Esophagus squamous epithelium (tissue), 5 donors: ENCODE measurements around the gene FGF14. TPM values are rescaled to one million over a fixed set of nuclear protein-coding genes. Genes with fewer than 3 reads are reported as not detected.
A peak's percentile ranks its signal among the peaks of the same experiment; 100 is the strongest.

Experiments used
- DNase-seq: peaks from one replicate; lab custom pipeline; 2025; lab: John Stamatoyannopoulos, UW
- H3K27ac ChIP-seq, 4 donors: fragments of 200-600 bp; sonication (generic); one replicate each; pipeline ENCODE4 v1.5.1; 2016 to 2019; ENCODE audit warnings: mild to moderate bottlenecking in 1 of 4
- H3K27me3 ChIP-seq, 4 donors: fragments of 200-600 bp; sonication (generic); 1 replicate in 3 of 4; 2 replicates in 1 of 4; pipeline versions ENCODE4 v1.5.1 to v1.6.0; 2017 to 2021; ENCODE audit warnings: antibody characterized with exemption in 1 of 4
- H3K36me3 ChIP-seq, 3 donors: fragments of 200-600 bp; sonication (generic); one replicate each; pipeline ENCODE4 v1.5.1; 2016 to 2019
- H3K4me1 ChIP-seq, 3 donors: fragments of 200-600 bp; sonication (generic); one replicate each; pipeline ENCODE4 v1.5.1; 2017 to 2019
- H3K4me3 ChIP-seq, 4 donors: fragments of 200-600 bp; sonication (generic); 1 replicate in 3 of 4; 2 replicates in 1 of 4; pipeline ENCODE4 v1.5.1; 2016 to 2019; ENCODE audit warnings: mild to moderate bottlenecking in 2 of 4, moderate library complexity in 1 of 4
- H3K9me3 ChIP-seq, 3 donors: fragments of 200-600 bp; sonication (generic); one replicate each; pipeline ENCODE4 v1.5.1; 2016 to 2019
- POLR2A ChIP-seq, 4 donors: fragments of 450-650 bp; IDR thresholded peaks; one replicate each; pipeline ENCODE4 v1.6.1; 2017; ENCODE audit warnings: antibody characterized with exemption in 4 of 4, mild to moderate bottlenecking in 4 of 4, moderate library complexity in 3 of 4
- WGBS, 2 donors: methylation state at CpG; one replicate each; pipeline ENCODE4 v1.1.5; 2018; 5-methylcytosine and 5-hydroxymethylcytosine counted together
- intact Hi-C: fragments of 100-400 bp; cut with DNase I; formaldehyde crosslinking; loops from one replicate; pipeline ENCODE4 v1.15.0; 2022
- total RNA-seq, 4 donors: library from RNA; depleted of rRNA; stranded (reverse); fragments of >200 nt; gene quantifications; one replicate each; pipeline ENCODE4 v1.1.0, GENCODE V29; 2016
- TF ChIP-seq, protein P1 (sequence below), 6 experiments: fragments of 450-650 bp in 4 of 6; fragments of 200-600 bp in 2 of 6; sonication (generic) in 2 of 6; IDR thresholded peaks; one replicate each; pipeline ENCODE4 v1.5.1; 2016 to 2019; ENCODE audit warnings: antibody characterized with exemption in 6 of 6, mild to moderate bottlenecking in 4 of 6, moderate library complexity in 4 of 6
- donor health status: DM: yes; HTN: yes; CAD: no.

The FGF14 gene
- total RNA-seq, 4 donors from 2014 or later, result 0.11 to 4.2 (median 1.0) TPM

DNA sequence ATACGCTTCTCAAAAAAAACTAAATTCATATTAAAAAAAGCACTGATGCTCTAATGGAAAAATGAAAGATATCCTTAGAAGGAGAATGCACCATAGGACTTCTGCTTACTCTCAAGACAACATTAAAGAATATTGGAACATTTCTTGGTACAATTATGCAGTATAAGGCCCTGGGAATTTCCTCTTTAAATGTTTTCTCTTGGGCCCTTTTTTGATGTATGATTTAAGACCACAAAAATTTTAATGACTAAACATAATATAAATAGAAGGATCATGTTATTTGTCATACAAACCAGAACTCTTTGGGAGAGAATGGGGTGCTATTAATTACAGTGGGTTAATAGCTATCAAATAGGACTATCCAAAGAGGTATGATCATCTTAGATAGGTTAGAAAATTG, 403.7 kb downstream of the FGF14 start:
- DNase-seq, result no peak
- Histone ChIP-seq H3K27me3 (no peaks in the 10 kb centered on the region), H3K4me3 (no peak overlapping the region), H3K4me1 (no peaks in the 10 kb centered on the region), H3K9me3 (no peaks in the 10 kb centered on the region), H3K36me3 (no peaks in the 10 kb centered on the region), H3K27ac (no peak overlapping the region)
- WGBS, 2 donors, result 86 to 90% methylated on average over 1 of the region's 1 CpG
- TF ChIP-seq POLR2A (IDR thresholded peaks at IDR 0.05), result no peak
- TF ChIP-seq, protein P1, sequence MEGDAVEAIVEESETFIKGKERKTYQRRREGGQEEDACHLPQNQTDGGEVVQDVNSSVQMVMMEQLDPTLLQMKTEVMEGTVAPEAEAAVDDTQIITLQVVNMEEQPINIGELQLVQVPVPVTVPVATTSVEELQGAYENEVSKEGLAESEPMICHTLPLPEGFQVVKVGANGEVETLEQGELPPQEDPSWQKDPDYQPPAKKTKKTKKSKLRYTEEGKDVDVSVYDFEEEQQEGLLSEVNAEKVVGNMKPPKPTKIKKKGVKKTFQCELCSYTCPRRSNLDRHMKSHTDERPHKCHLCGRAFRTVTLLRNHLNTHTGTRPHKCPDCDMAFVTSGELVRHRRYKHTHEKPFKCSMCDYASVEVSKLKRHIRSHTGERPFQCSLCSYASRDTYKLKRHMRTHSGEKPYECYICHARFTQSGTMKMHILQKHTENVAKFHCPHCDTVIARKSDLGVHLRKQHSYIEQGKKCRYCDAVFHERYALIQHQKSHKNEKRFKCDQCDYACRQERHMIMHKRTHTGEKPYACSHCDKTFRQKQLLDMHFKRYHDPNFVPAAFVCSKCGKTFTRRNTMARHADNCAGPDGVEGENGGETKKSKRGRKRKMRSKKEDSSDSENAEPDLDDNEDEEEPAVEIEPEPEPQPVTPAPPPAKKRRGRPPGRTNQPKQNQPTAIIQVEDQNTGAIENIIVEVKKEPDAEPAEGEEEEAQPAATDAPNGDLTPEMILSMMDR (IDR thresholded peaks at IDR 0.05), result no peak
- intact Hi-C loops, result no loop called here

DNA sequence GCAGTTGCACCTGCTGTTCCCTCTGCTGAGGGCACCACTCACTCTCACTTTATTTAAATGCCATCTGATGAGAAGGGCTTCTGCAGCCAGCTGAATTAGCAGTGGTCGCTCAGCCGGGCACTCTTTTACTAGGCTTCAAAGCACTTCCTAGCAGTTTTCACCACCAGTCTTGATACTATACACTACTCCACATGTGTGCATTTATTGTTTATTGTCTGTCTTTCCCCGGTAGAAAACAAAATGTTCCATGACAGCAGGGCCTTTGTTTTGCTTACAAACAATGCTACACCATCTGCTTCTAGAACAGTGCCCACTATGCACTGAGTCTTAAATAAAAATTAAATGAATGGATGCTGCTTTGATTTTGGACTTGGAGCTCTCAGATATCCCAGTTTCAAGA, 404.9 kb downstream of the FGF14 start:
- TF ChIP-seq, protein P1 (IDR thresholded peaks at IDR 0.05), result no peak
- H3K27me3 ChIP-seq, result no peaks in the 10 kb centered on the region
- no peak for DNase-seq
- no peaks in the 10 kb centered on the region for H3K36me3 ChIP-seq
- intact Hi-C loops, result no loop called here
- no peaks in the 10 kb centered on the region for H3K4me1 ChIP-seq
- no peak overlapping the region for H3K27ac ChIP-seq
- H3K9me3 ChIP-seq, result no peaks in the 10 kb centered on the region
- 83 to 84% methylated on average over 3 of the region's 3 CpGs for WGBS, 2 donors
- H3K4me3 ChIP-seq, result no peak overlapping the region

DNA sequence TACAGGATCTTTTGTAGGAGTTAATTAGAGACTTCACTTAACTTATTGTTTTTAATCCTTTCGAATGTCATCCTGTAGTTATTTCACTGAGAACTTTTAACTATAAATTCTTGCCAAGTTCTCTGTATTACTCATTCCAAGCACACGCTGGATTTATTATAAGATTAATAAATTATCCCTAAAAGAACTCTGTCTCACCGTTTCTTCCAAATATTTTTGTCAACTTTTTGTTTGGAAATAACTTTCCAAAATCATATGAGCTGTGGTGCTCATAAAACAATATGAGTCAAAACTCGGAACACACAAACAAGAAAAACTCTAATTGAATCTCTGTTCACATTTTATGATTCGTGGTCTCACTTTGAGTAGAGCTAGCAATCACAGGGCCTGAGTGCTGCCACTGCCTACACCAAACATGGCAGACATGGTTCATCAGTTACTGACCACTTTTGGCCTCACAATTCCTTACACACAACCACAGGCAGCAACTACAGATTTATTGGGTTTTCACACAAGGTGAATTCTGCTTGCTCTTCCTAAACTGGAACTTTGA, 412.0 kb downstream of the FGF14 start:
- Histone ChIP-seq H3K4me1 (no peaks in the 10 kb centered on the region), H3K27ac (peak overlapping the region in 2 of 4 donors; percentile 13 to 42), H3K9me3 (no peaks in the 10 kb centered on the region), H3K36me3 (no peaks in the 10 kb centered on the region), H3K27me3 (no peaks in the 10 kb centered on the region), H3K4me3 (no peak overlapping the region)
- no peak for DNase-seq
- no peak for TF ChIP-seq POLR2A (IDR thresholded peaks at IDR 0.05)
- TF ChIP-seq, protein P1 (IDR thresholded peaks at IDR 0.05), result no peak
- intact Hi-C loops, result no loop called here
- 32 to 35% methylated on average over 5 of the region's 5 CpGs for WGBS, 2 donors

DNA sequence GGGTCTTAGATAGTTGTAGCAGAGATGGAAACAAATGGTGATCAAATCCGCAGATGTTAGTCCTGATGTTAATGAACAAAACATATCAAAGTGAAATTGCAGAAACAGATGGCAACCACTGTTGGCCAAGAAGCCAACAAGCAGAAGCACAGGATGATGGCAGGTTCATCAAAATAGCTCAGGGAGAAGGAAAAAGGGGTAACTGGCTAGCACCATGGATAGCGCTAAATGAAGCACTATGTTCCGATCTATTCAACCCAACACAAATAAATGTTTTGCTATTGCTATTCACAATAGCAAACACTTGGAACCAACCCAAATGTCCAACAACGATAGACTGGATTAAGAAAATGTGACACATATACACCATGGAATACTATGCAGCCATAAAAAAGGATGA, 413.7 kb downstream of the FGF14 start:
- no peak for DNase-seq
- Histone ChIP-seq H3K27me3 (no peaks in the 10 kb centered on the region), H3K9me3 (no peaks in the 10 kb centered on the region), H3K4me1 (no peaks in the 10 kb centered on the region), H3K4me3 (no peak overlapping the region), H3K36me3 (no peaks in the 10 kb centered on the region), H3K27ac (no peak overlapping the region)
- TF ChIP-seq, protein P1 (IDR thresholded peaks at IDR 0.05), result no peak
- TF ChIP-seq POLR2A (IDR thresholded peaks at IDR 0.05), result no peak
- intact Hi-C loops, result no loop called here
- WGBS, 2 donors, result 75 to 80% methylated on average over 4 of the region's 4 CpGs

DNA sequence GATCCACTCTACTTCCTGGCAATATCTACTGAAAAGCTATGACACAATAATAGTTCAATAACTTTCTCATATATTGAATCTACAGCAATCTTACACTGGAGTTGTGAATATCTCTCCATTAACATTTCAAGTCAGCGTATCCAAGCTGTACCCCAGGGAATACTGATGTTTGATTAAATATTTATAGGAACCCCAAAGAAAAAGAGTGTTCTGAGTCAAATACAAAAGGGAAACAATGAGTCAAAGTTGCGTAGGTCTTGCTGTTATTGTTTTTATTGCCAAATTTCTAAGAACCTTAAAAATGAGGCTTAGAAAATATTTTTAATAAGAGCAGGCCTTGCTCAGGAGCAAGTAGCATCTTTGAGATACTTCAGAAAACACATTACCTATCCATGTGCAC, 415.5 kb downstream of the FGF14 start:
- intact Hi-C loops, result no loop called here
- WGBS, 2 donors, result 52 to 73% methylated on average over 2 of the region's 2 CpGs

More for the DNA sequence above, 415.5 kb downstream of the FGF14 start:
- no peaks in the 10 kb centered on the region for H3K27me3 ChIP-seq
- no peaks in the 10 kb centered on the region for H3K9me3 ChIP-seq
- no peak for TF ChIP-seq POLR2A (IDR thresholded peaks at IDR 0.05)
- TF ChIP-seq, protein P1 (IDR thresholded peaks at IDR 0.05), result no peak
- H3K4me1 ChIP-seq, result no peaks in the 10 kb centered on the region
- H3K27ac ChIP-seq, result no peak overlapping the region
- DNase-seq, result no peak
- no peaks in the 10 kb centered on the region for H3K36me3 ChIP-seq
- H3K4me3 ChIP-seq, result no peak overlapping the region
